ENCODE data around the gene SLC9A9. TPM values are rescaled to one million over a fixed set of nuclear protein-coding genes. Genes with fewer than 3 reads are reported as not detected.

The SLC9A9 gene
- total and polyA plus RNA-seq, 2 of the 8 experiments (the other 6 are each of a cell fraction or from before 2014, with no cell fraction given) = 0.48 to 1.1 TPM

- H2AFZ ChIP-seq (ENCODE audit: low read length) = no peak overlapping the region
- DNase-seq (ENCODE audit: low read depth in 1 of 2, low spot score in 2 of 2) (no peak), FAIRE-seq (no peak)
- no peak overlapping the region for H4K8ac ChIP-seq (ENCODE audit: extremely low read depth, insufficient read depth, low read length)
- no peaks in the 10 kb centered on the region for H3K23me2 ChIP-seq (ENCODE audit: low read depth, low read length)
- no peak overlapping the region for H4K91ac ChIP-seq (replicated peaks; ENCODE audit: insufficient read length, low read length)
- H3K14ac ChIP-seq (ENCODE audit: insufficient read length) = no peak overlapping the region
- no peak overlapping the region for H4K5ac ChIP-seq (ENCODE audit: insufficient read length, low read depth, low read length)
- H3K56ac ChIP-seq (replicated peaks; ENCODE audit: insufficient read length, low read depth, low read length) = no peak overlapping the region
- no peak overlapping the region for H3K27ac ChIP-seq (ENCODE audit: low read depth, low read length)
- H2BK5ac ChIP-seq (ENCODE audit: low read depth, low read length) = no peak overlapping the region
- no peaks in the 10 kb centered on the region for H3K4me1 ChIP-seq (replicated peaks in 1 of 4; ENCODE audit: control insufficient read depth in 3 of 4, insufficient read depth in 4 of 4, low read length in 3 of 4)
- H3K36me3 ChIP-seq (ENCODE audit: control insufficient read depth in 2 of 4, insufficient read depth in 4 of 4, low read length in 3 of 4) = no peaks in the 10 kb centered on the region
- H3K4me2 ChIP-seq (ENCODE audit: insufficient read depth in 1 of 2, low read depth in 2 of 2, low read length in 2 of 2) = no peak overlapping the region
- H2BK20ac ChIP-seq (ENCODE audit: low read length) = no peak overlapping the region
- 76% methylated on average over 1 of the region's 1 CpG; no CpG with 5 or more reads in 1 of the 2 experiments for WGBS, 2 experiments (ENCODE audit: extremely low coverage in 1 of 2, insufficient coverage in 1 of 2, insufficient read length in 1 of 2, insufficient replicate concordance in 2 of 2, low coverage in 1 of 2, low lambda C conversion rate in 2 of 2, missing lambda C conversion rate in 1 of 2)
- no peak overlapping the region for H3K18ac ChIP-seq (ENCODE audit: extremely low read depth, low read length)
- no peaks in the 10 kb centered on the region for H3K9me3 ChIP-seq (ENCODE audit: insufficient read depth in 2 of 2, low read depth in 1 of 2, low read length in 1 of 2)
- H2AK5ac ChIP-seq (ENCODE audit: low read depth, low read length) = no peak overlapping the region
- no peak overlapping the region for H3K4ac ChIP-seq (replicated peaks; ENCODE audit: insufficient read length, low read depth, low read length)
- ChIA-PET POLR2A (ENCODE audit: partially characterized antibody) (no interaction called here), CTCF (ENCODE audit: partially characterized antibody) (no interaction called here)
- no peaks in the 10 kb centered on the region for H4K20me1 ChIP-seq (replicated peaks in 1 of 2; ENCODE audit: control insufficient read depth in 1 of 2, insufficient read depth in 2 of 2, low read length in 2 of 2)
- H3K27me3 ChIP-seq (replicated peaks in 1 of 4; ENCODE audit: control insufficient read depth in 3 of 4, extremely low read depth in 1 of 4, insufficient read depth in 3 of 4, low read length in 3 of 4) = no peaks in the 10 kb centered on the region
- no peak overlapping the region for H2BK120ac ChIP-seq (replicated peaks; ENCODE audit: low read depth, low read length)
- no peak overlapping the region for H2BK12ac ChIP-seq (ENCODE audit: low read depth, low read length)
- no peak overlapping the region for H3K9ac ChIP-seq (replicated peaks in 1 of 4; ENCODE audit: extremely low read depth in 1 of 4, low read depth in 3 of 4, low read length in 3 of 4)
- H3K23ac ChIP-seq (ENCODE audit: insufficient read length) = no peak overlapping the region
- H3K4me3 ChIP-seq (ENCODE audit: extremely low read depth in 1 of 4, insufficient read depth in 2 of 4, low read depth in 3 of 4, low read length in 4 of 4) = no peak overlapping the region
- H3K79me2 ChIP-seq (ENCODE audit: control insufficient read depth in 1 of 2, insufficient read depth in 2 of 2, low read length in 2 of 2) = no peaks in the 10 kb centered on the region
- H3K79me1 ChIP-seq (ENCODE audit: low read depth, low read length) = no peaks in the 10 kb centered on the region
- no peak overlapping the region for H2BK15ac ChIP-seq (ENCODE audit: low read length)
- TF ChIP-seq PHF8 (conservative IDR thresholded peaks at IDR 0.05; ENCODE audit: low read depth, low read length) (no peak), KDM1A (IDR thresholded peaks at IDR 0.05; ENCODE audit: borderline replicate concordance, low read length) (no peak), POU5F1 (IDR thresholded peaks at IDR 0.05; ENCODE audit: low read depth, low read length) (no peak), SIN3A (conservative IDR thresholded peaks at IDR 0.05 in 1 of 2, IDR thresholded peaks at IDR 0.05 in 1 of 2; ENCODE audit: low read depth in 1 of 2, low read length in 2 of 2) (no peak), GABPA (IDR thresholded peaks at IDR 0.05; ENCODE audit: borderline replicate concordance, insufficient read depth, low read length) (no peak), MAFK (IDR thresholded peaks at IDR 0.05; ENCODE audit: low read depth, low read length) (no peak), YY1 (IDR thresholded peaks at IDR 0.05; ENCODE audit: low read depth, low read length) (no peak)
Measured at GRCh38 chr3:143826296-143826695, 22.0 kb downstream of the SLC9A9 start.
